ENCODE results near the gene USP21.

USP21 gene

GRCh38 chr1:161171696-161172095 is 12.4 kb downstream of the USP21 start:
- DNase-seq, result no peak

- DNase-seq, result no peak
Measured at GRCh38 chr1:161172349-161172748, 13.0 kb downstream of the USP21 start.

GRCh38 chr1:161172776-161173376 is 13.6 kb downstream of the USP21 start:
- DNase-seq, result no peak

GRCh38 chr1:161173711-161174110 is 14.4 kb downstream of the USP21 start:
- DNase-seq, result no peak

- DNase-seq, result no peak
Measured at GRCh38 chr1:161174911-161175310, 15.6 kb downstream of the USP21 start.

- no peak for DNase-seq
Measured at GRCh38 chr1:161175771-161176453, 16.6 kb downstream of the USP21 start.

- no peak for DNase-seq
Measured at GRCh38 chr1:161176468-161177111, 17.3 kb downstream of the USP21 start.

- DNase-seq, result peak; percentile 94
Measured at GRCh38 chr1:161177112-161177935, 18.0 kb downstream of the USP21 start, which contains the start of gene B4GALT3. B4GALT3 (minus strand) TSS chr1:161177507; CDS start chr1:161176060, 1,447 bp downstream.

- no peak for DNase-seq
Measured at GRCh38 chr1:161177936-161178244, 18.6 kb downstream of the USP21 start.

- DNase-seq, result no peak
Measured at GRCh38 chr1:161179698-161180097, 20.4 kb downstream of the USP21 start.

GRCh38 chr1:161180639-161181038 is 21.3 kb downstream of the USP21 start:
- peak; percentile 42 for DNase-seq

GRCh38 chr1:161182214-161182613 is 22.9 kb downstream of the USP21 start:
- peak; percentile 91 for DNase-seq

GRCh38 chr1:161185282-161185682 is 26.0 kb downstream of the USP21 start:
- DNase-seq, result peak; percentile 89

- no peak for DNase-seq
Measured at GRCh38 chr1:161185732-161186311, 26.5 kb downstream of the USP21 start.

- no peak for DNase-seq
Measured at GRCh38 chr1:161187311-161187710, 28.0 kb downstream of the USP21 start.

- no peak for DNase-seq
Measured at GRCh38 chr1:161188381-161188780, 29.1 kb downstream of the USP21 start.

GRCh38 chr1:161189036-161189435 is 29.7 kb downstream of the USP21 start:
- DNase-seq, result no peak

- no peak for DNase-seq
Measured at GRCh38 chr1:161190962-161191521, 31.7 kb downstream of the USP21 start.

- DNase-seq, result no peak
Measured at GRCh38 chr1:161191971-161192370, 32.7 kb downstream of the USP21 start.

- peak; percentile 81 for DNase-seq
Measured at GRCh38 chr1:161192476-161193465, 33.5 kb downstream of the USP21 start.

- DNase-seq, result no peak
Measured at GRCh38 chr1:161193561-161194235, 34.4 kb downstream of the USP21 start.

All from activated CD4-positive, alpha-beta T cell treated with anti-CD3 and anti-CD28 coated beads, Interleukin-10, Interleukin-2, amounts not matched to agents 100 ng/mL and 50 ng/mL, durations not matched to agents 16 hours and 8 hours (primary cell).